Testis (tissue), 3 donors: ENCODE measurements around the gene SCP2. TPM values are rescaled to one million over a fixed set of nuclear protein-coding genes. Genes with fewer than 3 reads are reported as not detected.
"Not testable (repeated sequence)": the region's sequence is repeated elsewhere in the genome, so short reads cannot be mapped to it uniquely, and the experiment has no call there.

Experiments used
- DNase-seq: peaks from one replicate; pipeline ENCODE4 v3.0.0-alpha.2; 2019
- H3K27ac ChIP-seq, 2 donors: fragments of 200-600 bp; sonication (generic); one replicate each; pipeline ENCODE4 v1.5.1; 2019
- H3K27me3 ChIP-seq: fragments of 200-600 bp; sonication (generic); one replicate; pipeline ENCODE4 v1.5.1; 2019
- H3K36me3 ChIP-seq: fragments of 200-600 bp; sonication (generic); one replicate; pipeline ENCODE4 v1.5.1; 2017; ENCODE audit warnings: low read depth; ENCODE audit errors: missing control alignments
- H3K4me1 ChIP-seq: fragments of 200-600 bp; sonication (generic); one replicate; pipeline ENCODE4 v1.5.1; 2019
- H3K4me3 ChIP-seq, 2 donors: fragments of 200-600 bp; sonication (generic); one replicate each; pipeline ENCODE4 v1.5.1; 2017 to 2019
- H3K9me3 ChIP-seq: fragments of 200-600 bp; sonication (generic); one replicate; pipeline ENCODE4 v1.5.1; 2017
- CTCF ChIP-seq, 3 experiments: fragments of 450-650 bp in 2 of 3; fragments of 200-600 bp in 1 of 3; sonication (generic) in 1 of 3; IDR thresholded peaks; one replicate each; pipeline ENCODE4 v1.5.1; 2016 to 2019; ENCODE audit warnings: antibody characterized with exemption in 3 of 3, mild to moderate bottlenecking in 2 of 3, moderate library complexity in 1 of 3
- POLR2A ChIP-seq: fragments of 450-650 bp; IDR thresholded peaks from one replicate; pipeline ENCODE4 v1.6.1; 2017; ENCODE audit warnings: antibody characterized with exemption, mild to moderate bottlenecking, moderate library complexity
- WGBS, 2 donors: methylation state at CpG; one replicate each; pipeline ENCODE4 v1.1.5; 2018; 5-methylcytosine and 5-hydroxymethylcytosine counted together
- intact Hi-C: fragments of 100-400 bp; cut with DNase I; formaldehyde crosslinking; loops from one replicate; pipeline ENCODE4 v1.15.1; 2023; ENCODE audit warnings: low total_unique reads
- polyA plus RNA-seq: library from polyadenylated mRNA; stranded (reverse); fragments of 350-450 nt; fragmentation: Illumina TruSeq; extraction: RNeasy Lipid Tissue Mini Kit (QIAGEN cat#74804); gene quantifications from one replicate; pipeline ENCODE4 v1.2.3, GENCODE V29; 2014; ENCODE audit warnings: low read depth, low replicate concordance; ENCODE audit not compliant: insufficient read depth
- total RNA-seq, 2 donors: library from RNA; depleted of rRNA; stranded (reverse); fragments of >200 nt; gene quantifications; one replicate each; pipeline ENCODE4 v1.2.3, GENCODE V29; 2016

Gene SCP2
- total and polyA plus RNA-seq, 3 donors from 2014 or later: 102 to 108 (median 103) TPM

GRCh38 chr1:52994656-52995055 is 67.6 kb downstream of the SCP2 start:
- no peak for TF ChIP-seq CTCF (IDR thresholded peaks at IDR 0.05)
- Histone ChIP-seq H3K4me3 (no peak overlapping the region), H3K9me3 (no peaks in the 10 kb centered on the region), H3K4me1 (no peaks in the 10 kb centered on the region), H3K27ac (no peak overlapping the region), H3K27me3 (no peaks in the 10 kb centered on the region), H3K36me3 (no peaks in the 10 kb centered on the region)
- intact Hi-C loops: no loop called here
- 94 to 96% methylated on average over 6 of the region's 6 CpGs for WGBS, 2 donors
- no peak for DNase-seq

- Histone ChIP-seq H3K9me3 (no peaks in the 10 kb centered on the region), H3K4me1 (no peaks in the 10 kb centered on the region), H3K27ac (no peak overlapping the region), H3K27me3 (no peaks in the 10 kb centered on the region), H3K36me3 (no peaks in the 10 kb centered on the region), H3K4me3 (no peak overlapping the region)
- intact Hi-C loops: no loop called here
- no peak for DNase-seq
- TF ChIP-seq CTCF (IDR thresholded peaks at IDR 0.05): no peak
- no peak for TF ChIP-seq POLR2A
Observed at GRCh38 chr1:52996653-52997052, 69.6 kb downstream of the SCP2 start.

- H3K4me3 ChIP-seq: no peak overlapping the region
- no peaks in the 10 kb centered on the region for H3K27me3 ChIP-seq
- intact Hi-C loops: no loop called here
- no peak overlapping the region for H3K27ac ChIP-seq
- no peak for DNase-seq
- no peaks in the 10 kb centered on the region for H3K9me3 ChIP-seq
- no peaks in the 10 kb centered on the region for H3K36me3 ChIP-seq
- TF ChIP-seq POLR2A (no peak), CTCF (IDR thresholded peaks at IDR 0.05) (no peak)
- no peaks in the 10 kb centered on the region for H3K4me1 ChIP-seq
Observed at GRCh38 chr1:53001128-53001527, 74.1 kb downstream of the SCP2 start.

GRCh38 chr1:53006612-53007011 is 79.5 kb downstream of the SCP2 start:
- DNase-seq, H3K27ac ChIP-seq, H3K9me3 ChIP-seq, H3K36me3 ChIP-seq, intact Hi-C loops, H3K4me3 ChIP-seq, H3K4me1 ChIP-seq, H3K27me3 ChIP-seq: not testable (repeated sequence)
- 80 to 83% methylated on average over 1 to 2 of the region's 2 CpGs for WGBS, 2 donors

- WGBS, 2 donors: 92 to 97% methylated on average over 4 of the region's 4 CpGs
- H3K27ac ChIP-seq, H3K4me3 ChIP-seq, H3K27me3 ChIP-seq, DNase-seq, H3K36me3 ChIP-seq, H3K4me1 ChIP-seq, intact Hi-C loops, H3K9me3 ChIP-seq: not testable (repeated sequence)
Observed at GRCh38 chr1:53010247-53010646, 83.2 kb downstream of the SCP2 start.

- H3K4me3 ChIP-seq: no peak overlapping the region
- no peak for TF ChIP-seq CTCF (IDR thresholded peaks at IDR 0.05)
- TF ChIP-seq POLR2A: no peak
- 43 to 45% methylated on average over 4 of the region's 4 CpGs for WGBS, 2 donors
- H3K27ac ChIP-seq: no peak overlapping the region
- H3K9me3 ChIP-seq: no peaks in the 10 kb centered on the region
- H3K36me3 ChIP-seq: no peaks in the 10 kb centered on the region
- no peak for DNase-seq
- no peaks in the 10 kb centered on the region for H3K27me3 ChIP-seq
- H3K4me1 ChIP-seq: peaks cover 6% of the 10 kb centered on the region
- intact Hi-C loops: no loop called here
Observed at GRCh38 chr1:53011175-53011574, 84.1 kb downstream of the SCP2 start.
